IPS-18a (cell line): ENCODE data around the gene TMEM47.

Experiments used
- H3K27ac ChIP-seq: one replicate; pipeline ENCODE4 v1.5.1; 2013; ENCODE audit warnings: low read length
- H3K27me3 ChIP-seq: one replicate; pipeline ENCODE4 v1.6.1; 2013; ENCODE audit warnings: mild to moderate bottlenecking, low read length; ENCODE audit not compliant: control insufficient read depth, insufficient read depth
- H3K36me3 ChIP-seq: one replicate; pipeline ENCODE4 v1.6.1; 2013; ENCODE audit warnings: low read depth, low read length; ENCODE audit not compliant: control insufficient read depth
- H3K4me1 ChIP-seq: one replicate; pipeline ENCODE4 v1.6.1; 2013; ENCODE audit warnings: low read depth, low read length; ENCODE audit not compliant: control insufficient read depth
- H3K4me3 ChIP-seq: one replicate; pipeline ENCODE4 v1.5.1; 2013; ENCODE audit warnings: low read length
- H3K9ac ChIP-seq: one replicate; pipeline ENCODE4 v1.6.1; 2013; ENCODE audit warnings: mild to moderate bottlenecking, low read length, moderate library complexity
- H3K9me3 ChIP-seq: one replicate; pipeline ENCODE4 v1.6.1; 2013; ENCODE audit warnings: low read depth, low read length; ENCODE audit not compliant: control insufficient read depth

TMEM47 gene

GRCh38 chrX:34656842-34657725, at the start of gene TMEM47:
Gene TMEM47 (minus strand): TSS chrX:34657285. CDS start chrX:34657029, 256 bp downstream.
- Histone ChIP-seq H3K4me3 (peak within 1 kb of the TSS; percentile 79), H3K27ac (no peak within 1 kb of the TSS), H3K9me3 (peaks cover 8% of the 10 kb centered on the region), H3K36me3 (no peaks in the 10 kb centered on the region), H3K4me1 (peaks cover 13% of the 10 kb centered on the region), H3K27me3 (peaks cover 7% of the 10 kb centered on the region), H3K9ac (peak within 1 kb of the TSS; percentile 60)

GRCh38 chrX:34687095-34687494, 30.0 kb upstream of the TMEM47 start:
- H3K9ac ChIP-seq, result no peak overlapping the region
- H3K4me1 ChIP-seq, result no peaks in the 10 kb centered on the region
- peaks cover 21% of the 10 kb centered on the region for H3K9me3 ChIP-seq
- H3K27ac ChIP-seq, result no peak overlapping the region
- no peaks in the 10 kb centered on the region for H3K36me3 ChIP-seq
- H3K4me3 ChIP-seq, result no peak overlapping the region
- no peaks in the 10 kb centered on the region for H3K27me3 ChIP-seq

- H3K36me3 ChIP-seq, result no peaks in the 10 kb centered on the region
- H3K4me3 ChIP-seq, result no peak overlapping the region
- peaks cover 7% of the 10 kb centered on the region for H3K27me3 ChIP-seq
- no peak overlapping the region for H3K27ac ChIP-seq
- H3K4me1 ChIP-seq, result no peaks in the 10 kb centered on the region
- H3K9me3 ChIP-seq, result peaks cover 8% of the 10 kb centered on the region
- no peak overlapping the region for H3K9ac ChIP-seq
Measured at GRCh38 chrX:34659575-34659974, 2.5 kb upstream of the TMEM47 start.

- Histone ChIP-seq H3K9ac (no peak overlapping the region), H3K4me3 (peak overlapping the region; percentile 41), H3K9me3 (peaks cover 8% of the 10 kb centered on the region), H3K36me3 (no peaks in the 10 kb centered on the region), H3K27ac (no peak overlapping the region), H3K27me3 (peaks cover 7% of the 10 kb centered on the region), H3K4me1 (peaks cover 6% of the 10 kb centered on the region)
Measured at GRCh38 chrX:34658326-34658725, 1.2 kb upstream of the TMEM47 start.

GRCh38 chrX:34657726-34658070, 613 bp upstream of the TMEM47 start:
- peaks cover 7% of the 10 kb centered on the region for H3K27me3 ChIP-seq
- H3K9me3 ChIP-seq, result peaks cover 8% of the 10 kb centered on the region
- H3K4me3 ChIP-seq, result peak overlapping the region; percentile 41
- H3K36me3 ChIP-seq, result no peaks in the 10 kb centered on the region
- H3K27ac ChIP-seq, result no peak overlapping the region
- peaks cover 11% of the 10 kb centered on the region for H3K4me1 ChIP-seq
- peak overlapping the region; percentile 49 for H3K9ac ChIP-seq

GRCh38 chrX:34656467-34656841, 631 bp downstream of the TMEM47 start:
- Histone ChIP-seq H3K27ac (no peak overlapping the region), H3K4me3 (peak overlapping the region; percentile 79), H3K36me3 (no peaks in the 10 kb centered on the region), H3K9ac (peak overlapping the region; percentile 60), H3K4me1 (peaks cover 13% of the 10 kb centered on the region), H3K9me3 (peaks cover 8% of the 10 kb centered on the region), H3K27me3 (peaks cover 7% of the 10 kb centered on the region)

- H3K4me1 ChIP-seq, result peaks cover 13% of the 10 kb centered on the region
- H3K4me3 ChIP-seq, result peak overlapping the region; percentile 79
- peaks cover 8% of the 10 kb centered on the region for H3K9me3 ChIP-seq
- no peak overlapping the region for H3K27ac ChIP-seq
- H3K9ac ChIP-seq, result peak overlapping the region; percentile 60
- H3K27me3 ChIP-seq, result peaks cover 7% of the 10 kb centered on the region
- H3K36me3 ChIP-seq, result no peaks in the 10 kb centered on the region
Measured at GRCh38 chrX:34655501-34656455, 1.3 kb downstream of the TMEM47 start.

- Histone ChIP-seq H3K27me3 (peaks cover 7% of the 10 kb centered on the region), H3K9me3 (peaks cover 7% of the 10 kb centered on the region), H3K9ac (peak overlapping the region; percentile 60), H3K4me3 (peak overlapping the region; percentile 79), H3K27ac (no peak overlapping the region), H3K4me1 (peaks cover 13% of the 10 kb centered on the region), H3K36me3 (no peaks in the 10 kb centered on the region)
Measured at GRCh38 chrX:34654696-34655490, 2.2 kb downstream of the TMEM47 start.

GRCh38 chrX:34653811-34654210, 3.3 kb downstream of the TMEM47 start:
- no peak overlapping the region for H3K27ac ChIP-seq
- H3K4me1 ChIP-seq, result peaks cover 13% of the 10 kb centered on the region
- H3K36me3 ChIP-seq, result no peaks in the 10 kb centered on the region
- H3K9ac ChIP-seq, result peak overlapping the region; percentile 60
- H3K27me3 ChIP-seq, result peaks cover 7% of the 10 kb centered on the region
- H3K9me3 ChIP-seq, result peaks cover 5% of the 10 kb centered on the region
- peak overlapping the region; percentile 79 for H3K4me3 ChIP-seq

GRCh38 chrX:34642849-34643248, 14.2 kb downstream of the TMEM47 start:
- H3K36me3 ChIP-seq, result no peaks in the 10 kb centered on the region
- no peaks in the 10 kb centered on the region for H3K27me3 ChIP-seq
- no peaks in the 10 kb centered on the region for H3K4me1 ChIP-seq
- no peak overlapping the region for H3K4me3 ChIP-seq
- H3K27ac ChIP-seq, result no peak overlapping the region
- no peak overlapping the region for H3K9ac ChIP-seq
- H3K9me3 ChIP-seq, result peaks cover 11% of the 10 kb centered on the region

GRCh38 chrX:34638116-34638515, 19.0 kb downstream of the TMEM47 start:
- Histone ChIP-seq H3K9me3 (peaks cover 12% of the 10 kb centered on the region), H3K9ac (no peak overlapping the region), H3K36me3 (no peaks in the 10 kb centered on the region), H3K4me1 (no peaks in the 10 kb centered on the region), H3K4me3 (no peak overlapping the region), H3K27ac (no peak overlapping the region), H3K27me3 (no peaks in the 10 kb centered on the region)
